ENCODE data around the gene ARRB1.

DNA sequence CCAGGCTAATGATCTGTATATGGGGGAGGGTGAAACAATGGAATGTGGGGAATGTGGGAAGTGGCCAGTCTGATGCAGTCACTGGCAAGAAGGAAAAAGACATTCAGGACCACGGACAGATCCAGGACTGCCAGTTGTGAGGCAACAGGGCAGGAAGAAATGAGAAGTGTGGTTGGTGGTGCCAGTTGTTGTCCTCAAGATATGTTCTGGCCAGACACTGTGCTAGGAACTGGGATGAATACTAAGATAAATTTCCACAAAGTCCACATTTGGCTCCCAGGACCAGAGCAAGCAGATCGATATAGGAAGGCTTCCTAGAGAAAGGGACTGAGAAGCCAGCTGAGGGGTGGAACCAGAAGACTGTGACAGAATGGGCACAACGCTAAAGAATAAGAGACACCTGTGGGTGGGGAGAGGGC lies 117.7 kb downstream of the ARRB1 start:
- TF ChIP-seq POLR2A (IDR thresholded peaks at IDR 0.05; ENCODE audit: extremely low read depth, insufficient read length) (no peak), MYC (IDR thresholded peaks at IDR 0.05; ENCODE audit: low read depth, low read length) (no peak)
- TF ChIP-seq, protein P1, sequence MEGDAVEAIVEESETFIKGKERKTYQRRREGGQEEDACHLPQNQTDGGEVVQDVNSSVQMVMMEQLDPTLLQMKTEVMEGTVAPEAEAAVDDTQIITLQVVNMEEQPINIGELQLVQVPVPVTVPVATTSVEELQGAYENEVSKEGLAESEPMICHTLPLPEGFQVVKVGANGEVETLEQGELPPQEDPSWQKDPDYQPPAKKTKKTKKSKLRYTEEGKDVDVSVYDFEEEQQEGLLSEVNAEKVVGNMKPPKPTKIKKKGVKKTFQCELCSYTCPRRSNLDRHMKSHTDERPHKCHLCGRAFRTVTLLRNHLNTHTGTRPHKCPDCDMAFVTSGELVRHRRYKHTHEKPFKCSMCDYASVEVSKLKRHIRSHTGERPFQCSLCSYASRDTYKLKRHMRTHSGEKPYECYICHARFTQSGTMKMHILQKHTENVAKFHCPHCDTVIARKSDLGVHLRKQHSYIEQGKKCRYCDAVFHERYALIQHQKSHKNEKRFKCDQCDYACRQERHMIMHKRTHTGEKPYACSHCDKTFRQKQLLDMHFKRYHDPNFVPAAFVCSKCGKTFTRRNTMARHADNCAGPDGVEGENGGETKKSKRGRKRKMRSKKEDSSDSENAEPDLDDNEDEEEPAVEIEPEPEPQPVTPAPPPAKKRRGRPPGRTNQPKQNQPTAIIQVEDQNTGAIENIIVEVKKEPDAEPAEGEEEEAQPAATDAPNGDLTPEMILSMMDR (IDR thresholded peaks at IDR 0.05; ENCODE audit: low read depth, low read length): no peak
- TF ChIP-seq, protein P2, sequence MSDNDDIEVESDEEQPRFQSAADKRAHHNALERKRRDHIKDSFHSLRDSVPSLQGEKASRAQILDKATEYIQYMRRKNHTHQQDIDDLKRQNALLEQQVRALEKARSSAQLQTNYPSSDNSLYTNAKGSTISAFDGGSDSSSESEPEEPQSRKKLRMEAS (IDR thresholded peaks at IDR 0.05; ENCODE audit: low read depth, low read length): peak; percentile 58
